ENCODE measurements around the gene ZEB1. TPM values are rescaled to one million over a fixed set of nuclear protein-coding genes. Genes with fewer than 3 reads are reported as not detected.

ZEB1 gene
- total and polyA plus RNA-seq, 10 of the 15 experiments (the other 5 are each of a cell fraction or from before 2014, with no cell fraction given): 10.4 to 35.6 (median 24.5) TPM

- TF ChIP-seq, protein P1, sequence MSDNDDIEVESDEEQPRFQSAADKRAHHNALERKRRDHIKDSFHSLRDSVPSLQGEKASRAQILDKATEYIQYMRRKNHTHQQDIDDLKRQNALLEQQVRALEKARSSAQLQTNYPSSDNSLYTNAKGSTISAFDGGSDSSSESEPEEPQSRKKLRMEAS (IDR thresholded peaks at IDR 0.05; ENCODE audit: low read depth, low read length): no peak
- TF ChIP-seq ESRRA (IDR thresholded peaks at IDR 0.05; ENCODE audit: low read length) (no peak), FOXK2 (IDR thresholded peaks at IDR 0.05) (no peak), MXI1 (IDR thresholded peaks at IDR 0.05; ENCODE audit: low read depth, low read length) (peak; percentile 58; the same call in 1 of the 2 replicates), POLR2A (IDR thresholded peaks at IDR 0.05; ENCODE audit: low read depth, low read length) (peak; percentile 60; the same call in 1 of the 2 replicates), GABPA (IDR thresholded peaks at IDR 0.05; ENCODE audit: low read depth) (no peak), HDAC6 (IDR thresholded peaks at IDR 0.05; ENCODE audit: unreplicated experiment) (no peak), NRF1 (conservative IDR thresholded peaks at IDR 0.05; ENCODE audit: low read depth, low read length) (peak; percentile 44), RAD21 (IDR thresholded peaks at IDR 0.05; ENCODE audit: insufficient read depth, low read depth, low read length) (peak; percentile 16; the same call in 1 of the 2 replicates), MEF2B (IDR thresholded peaks at IDR 0.05; ENCODE audit: partially characterized antibody, poor library complexity, severe bottlenecking) (peak; percentile 75), TCF12 (IDR thresholded peaks at IDR 0.05; ENCODE audit: low read depth, low read length) (peak; percentile 82; the same call in 1 of the 2 replicates)
- TF ChIP-seq, protein P2, sequence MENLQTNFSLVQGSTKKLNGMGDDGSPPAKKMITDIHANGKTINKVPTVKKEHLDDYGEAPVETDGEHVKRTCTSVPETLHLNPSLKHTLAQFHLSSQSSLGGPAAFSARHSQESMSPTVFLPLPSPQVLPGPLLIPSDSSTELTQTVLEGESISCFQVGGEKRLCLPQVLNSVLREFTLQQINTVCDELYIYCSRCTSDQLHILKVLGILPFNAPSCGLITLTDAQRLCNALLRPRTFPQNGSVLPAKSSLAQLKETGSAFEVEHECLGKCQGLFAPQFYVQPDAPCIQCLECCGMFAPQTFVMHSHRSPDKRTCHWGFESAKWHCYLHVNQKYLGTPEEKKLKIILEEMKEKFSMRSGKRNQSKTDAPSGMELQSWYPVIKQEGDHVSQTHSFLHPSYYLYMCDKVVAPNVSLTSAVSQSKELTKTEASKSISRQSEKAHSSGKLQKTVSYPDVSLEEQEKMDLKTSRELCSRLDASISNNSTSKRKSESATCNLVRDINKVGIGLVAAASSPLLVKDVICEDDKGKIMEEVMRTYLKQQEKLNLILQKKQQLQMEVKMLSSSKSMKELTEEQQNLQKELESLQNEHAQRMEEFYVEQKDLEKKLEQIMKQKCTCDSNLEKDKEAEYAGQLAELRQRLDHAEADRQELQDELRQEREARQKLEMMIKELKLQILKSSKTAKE (IDR thresholded peaks at IDR 0.05; ENCODE audit: low read depth, poor library complexity, severe bottlenecking): peak; percentile 87
Observed at GRCh38 chr10:31383810-31384588, 65.0 kb downstream of the ZEB1 start (continued).
